Measurements from ENCODE around the gene ATP2A3.

The ATP2A3 gene

GRCh38 chr17:3978421-3979289 lies 14.4 kb upstream of the ATP2A3 start:
- no peak for TF ChIP-seq EZH2 (IDR thresholded peaks at IDR 0.05; ENCODE audit: borderline replicate concordance, low read length)
- TF ChIP-seq CTCF (IDR thresholded peaks at IDR 0.05; ENCODE audit: low read length): no peak

GRCh38 chr17:3977387-3977786 lies 13.2 kb upstream of the ATP2A3 start:
- TF ChIP-seq EZH2 (IDR thresholded peaks at IDR 0.05; ENCODE audit: borderline replicate concordance, low read length) (no peak), CTCF (IDR thresholded peaks at IDR 0.05; ENCODE audit: low read length) (no peak)
- Histone ChIP-seq H3K4me3 (ENCODE audit: low read depth, low read length, poor library complexity, severe bottlenecking) (no peak overlapping the region), H3K79me2 (ENCODE audit: insufficient read depth, low read length) (no peaks in the 10 kb centered on the region), H3F3A (ENCODE audit: insufficient read depth, low read length) (no peaks in the 10 kb centered on the region), H3K9me2 (ENCODE audit: low read depth, low read length) (no peaks in the 10 kb centered on the region), H3K36me3 (ENCODE audit: insufficient read depth, low read length) (no peaks in the 10 kb centered on the region; the same call in 1 of the 2 replicates), H3K4me2 (ENCODE audit: low read length) (no peak overlapping the region), H3K27ac (ENCODE audit: low read depth, low read length, poor library complexity, severe bottlenecking) (no peak overlapping the region), H3K9me3 (ENCODE audit: low read length) (peaks cover 3% of the 10 kb centered on the region; the same call in 1 of the 2 replicates), H3K9ac (ENCODE audit: low read length) (no peak overlapping the region), H4K20me1 (ENCODE audit: insufficient read depth, low read length) (no peaks in the 10 kb centered on the region), H3K27me3 (ENCODE audit: insufficient read depth, low read length) (no peaks in the 10 kb centered on the region; the same call in 1 of the 2 replicates), H3K4me1 (ENCODE audit: insufficient read depth, low read length, severe bottlenecking) (peaks cover 5% of the 10 kb centered on the region), H2AFZ (ENCODE audit: low read length) (no peak overlapping the region)

More at GRCh38 chr17:3978421-3979289, 14.4 kb upstream of the ATP2A3 start:
- no peaks in the 10 kb centered on the region for H4K20me1 ChIP-seq (ENCODE audit: insufficient read depth, low read length)
- H3F3A ChIP-seq (ENCODE audit: insufficient read depth, low read length): no peaks in the 10 kb centered on the region
- no peak overlapping the region for H3K4me2 ChIP-seq (ENCODE audit: low read length)
- H3K27ac ChIP-seq (ENCODE audit: low read depth, low read length, poor library complexity, severe bottlenecking): no peak overlapping the region
- H3K9me2 ChIP-seq (ENCODE audit: low read depth, low read length): no peaks in the 10 kb centered on the region
- no peaks in the 10 kb centered on the region for H3K79me2 ChIP-seq (ENCODE audit: insufficient read depth, low read length)
- no peak overlapping the region for H2AFZ ChIP-seq (ENCODE audit: low read length)
- no peaks in the 10 kb centered on the region; the same call in 1 of the 2 replicates for H3K36me3 ChIP-seq (ENCODE audit: insufficient read depth, low read length)
- no peak overlapping the region for H3K4me3 ChIP-seq (ENCODE audit: low read depth, low read length, poor library complexity, severe bottlenecking)
- no peak overlapping the region for H3K9ac ChIP-seq (ENCODE audit: low read length)
- H3K27me3 ChIP-seq (ENCODE audit: insufficient read depth, low read length): no peaks in the 10 kb centered on the region; the same call in 1 of the 2 replicates
- H3K4me1 ChIP-seq (ENCODE audit: insufficient read depth, low read length, severe bottlenecking): no peaks in the 10 kb centered on the region
- peaks cover 3% of the 10 kb centered on the region; the same call in 1 of the 2 replicates for H3K9me3 ChIP-seq (ENCODE audit: low read length)

DNA sequence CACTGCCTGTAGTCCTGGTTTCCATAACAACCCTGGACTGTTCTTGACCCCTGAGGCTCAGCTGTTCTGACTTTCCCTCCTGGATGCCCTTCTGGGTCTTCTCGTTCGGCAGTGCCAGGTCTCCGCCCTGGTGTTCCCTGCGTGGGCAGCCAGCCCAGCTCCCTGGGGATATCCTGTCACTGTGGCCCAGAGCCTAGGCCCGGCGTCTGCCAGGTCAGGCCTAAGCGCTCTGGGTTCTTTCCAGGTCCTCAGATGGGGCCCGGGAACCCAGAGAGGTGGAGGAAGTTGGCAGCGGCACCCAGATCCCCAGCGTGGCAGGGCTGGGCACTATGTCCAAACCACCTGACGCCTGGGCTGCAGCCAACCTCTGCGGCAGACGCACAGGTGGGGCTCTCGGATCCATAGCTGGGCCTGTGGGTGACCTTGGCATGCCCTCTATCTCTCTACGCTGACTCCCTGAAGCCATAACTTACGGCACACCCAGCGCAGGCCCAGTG lies 12.5 kb upstream of the ATP2A3 start:
- no peak for TF ChIP-seq EZH2 (IDR thresholded peaks at IDR 0.05; ENCODE audit: borderline replicate concordance, low read length)
- TF ChIP-seq CTCF (IDR thresholded peaks at IDR 0.05; ENCODE audit: low read length): no peak
- Histone ChIP-seq H3K4me3 (ENCODE audit: low read depth, low read length, poor library complexity, severe bottlenecking) (no peak overlapping the region), H3K27me3 (ENCODE audit: insufficient read depth, low read length) (no peaks in the 10 kb centered on the region; the same call in 1 of the 2 replicates), H3K4me2 (ENCODE audit: low read length) (no peak overlapping the region), H3K79me2 (ENCODE audit: insufficient read depth, low read length) (no peaks in the 10 kb centered on the region), H3K9ac (ENCODE audit: low read length) (no peak overlapping the region), H3F3A (ENCODE audit: insufficient read depth, low read length) (no peaks in the 10 kb centered on the region), H3K36me3 (ENCODE audit: insufficient read depth, low read length) (no peaks in the 10 kb centered on the region; the same call in 1 of the 2 replicates), H2AFZ (ENCODE audit: low read length) (no peak overlapping the region), H3K9me2 (ENCODE audit: low read depth, low read length) (no peaks in the 10 kb centered on the region), H3K4me1 (ENCODE audit: insufficient read depth, low read length, severe bottlenecking) (peaks cover 9% of the 10 kb centered on the region), H4K20me1 (ENCODE audit: insufficient read depth, low read length) (no peaks in the 10 kb centered on the region), H3K27ac (ENCODE audit: low read depth, low read length, poor library complexity, severe bottlenecking) (no peak overlapping the region), H3K9me3 (ENCODE audit: low read length) (peaks cover 3% of the 10 kb centered on the region; the same call in 1 of the 2 replicates)

Measured in OCI-LY1 (cell line).